A673 (cell line): ENCODE measurements around the gene HOXB9.

Experiments used
- EZH2 ChIP-seq: fragments of 200-600 bp; sonication (generic); IDR thresholded peaks from 2 replicates; pipeline ENCODE4 v1.6.1; 2017; ENCODE audit warnings: borderline replicate concordance, low read depth, mild to moderate bottlenecking, mixed read lengths, antibody characterized with exemption, low read length; ENCODE audit not compliant: poor library complexity, severe bottlenecking
- TF ChIP-seq, protein P1 (sequence below): fragments of 300-800, 200-600 bp; sonication (generic); conservative IDR thresholded peaks from 2 replicates; pipeline ENCODE4 v1.5.1; 2017; ENCODE audit warnings: low read depth, mild to moderate bottlenecking, antibody characterized with exemption, low read length, moderate library complexity, mixed read lengths

DNA sequence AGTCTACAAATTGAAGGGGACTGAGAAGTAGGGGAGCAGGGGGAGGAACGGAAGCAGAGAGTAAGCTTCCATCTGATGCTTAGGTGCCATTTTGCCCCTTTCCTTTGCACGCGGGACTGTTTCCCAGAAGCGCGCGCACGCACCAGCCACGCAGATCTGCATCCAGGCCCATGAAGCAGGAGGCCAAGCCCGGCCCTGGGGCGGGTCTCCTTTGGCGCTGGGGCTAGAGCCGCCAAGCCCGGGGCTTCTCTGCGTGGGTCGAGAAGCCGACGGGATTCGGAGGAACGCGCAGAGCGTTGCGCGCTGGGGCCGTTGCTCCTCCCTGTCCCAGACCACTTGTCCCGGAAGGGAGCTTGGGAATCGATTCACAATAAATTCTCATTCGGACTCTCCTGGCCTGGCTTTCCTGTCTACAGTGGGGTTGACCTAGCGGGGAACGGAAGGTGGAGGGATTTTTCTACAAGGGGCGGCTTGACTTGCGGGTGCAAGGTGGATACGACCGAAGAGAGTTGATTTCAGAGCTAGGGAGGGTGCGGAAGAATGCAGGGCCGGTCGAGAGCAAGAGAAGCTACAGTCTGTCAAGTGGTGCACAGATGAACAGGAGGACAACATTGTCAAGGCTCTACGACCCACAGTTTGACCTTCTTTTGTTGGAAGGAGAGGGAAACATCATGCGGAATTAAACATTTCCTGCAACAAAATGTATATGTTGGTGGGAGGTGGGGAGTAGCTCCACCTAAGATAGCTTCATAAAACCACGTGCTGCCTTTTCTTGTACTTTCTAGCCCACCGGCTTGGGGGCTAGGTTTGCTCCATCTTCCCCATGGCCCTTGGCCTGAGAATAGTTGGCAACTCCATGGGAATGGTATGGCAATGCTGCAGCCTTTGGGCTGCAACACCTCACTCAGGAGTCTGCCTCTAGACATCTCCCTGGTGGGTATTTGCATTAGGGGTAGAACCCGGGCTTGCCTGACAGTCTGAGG is 4.5 kb downstream of the HOXB9 start:
- TF ChIP-seq, protein P1, sequence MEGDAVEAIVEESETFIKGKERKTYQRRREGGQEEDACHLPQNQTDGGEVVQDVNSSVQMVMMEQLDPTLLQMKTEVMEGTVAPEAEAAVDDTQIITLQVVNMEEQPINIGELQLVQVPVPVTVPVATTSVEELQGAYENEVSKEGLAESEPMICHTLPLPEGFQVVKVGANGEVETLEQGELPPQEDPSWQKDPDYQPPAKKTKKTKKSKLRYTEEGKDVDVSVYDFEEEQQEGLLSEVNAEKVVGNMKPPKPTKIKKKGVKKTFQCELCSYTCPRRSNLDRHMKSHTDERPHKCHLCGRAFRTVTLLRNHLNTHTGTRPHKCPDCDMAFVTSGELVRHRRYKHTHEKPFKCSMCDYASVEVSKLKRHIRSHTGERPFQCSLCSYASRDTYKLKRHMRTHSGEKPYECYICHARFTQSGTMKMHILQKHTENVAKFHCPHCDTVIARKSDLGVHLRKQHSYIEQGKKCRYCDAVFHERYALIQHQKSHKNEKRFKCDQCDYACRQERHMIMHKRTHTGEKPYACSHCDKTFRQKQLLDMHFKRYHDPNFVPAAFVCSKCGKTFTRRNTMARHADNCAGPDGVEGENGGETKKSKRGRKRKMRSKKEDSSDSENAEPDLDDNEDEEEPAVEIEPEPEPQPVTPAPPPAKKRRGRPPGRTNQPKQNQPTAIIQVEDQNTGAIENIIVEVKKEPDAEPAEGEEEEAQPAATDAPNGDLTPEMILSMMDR, result no peak
- TF ChIP-seq EZH2, result no peak
